KOPT-K1 (cell line): ENCODE data around the gene C3orf20.

Experiments
- H3K27ac ChIP-seq: fragments of 200-600 bp; sonication (generic); 2 replicates; pipeline ENCODE4 v1.5.1; 2016; ENCODE audit warnings: antibody characterized with exemption, mild to moderate bottlenecking, low read depth, low read length; ENCODE audit not compliant: poor library complexity, severe bottlenecking
- H3K36me3 ChIP-seq: fragments of 200-600 bp; sonication (generic); 2 replicates; pipeline ENCODE4 v1.5.1; 2017; ENCODE audit warnings: antibody characterized with exemption, mild to moderate bottlenecking, low read length, moderate library complexity; ENCODE audit not compliant: insufficient read depth
- H3K9me3 ChIP-seq: fragments of 200-600 bp; sonication (generic); 2 replicates; pipeline ENCODE4 v1.5.1; 2017; ENCODE audit warnings: antibody characterized with exemption, low read length, mild to moderate bottlenecking; ENCODE audit not compliant: insufficient read depth, poor library complexity, severe bottlenecking

Gene C3orf20

GRCh38 chr3:14676881-14677280 is 1.9 kb downstream of the C3orf20 start:
- H3K27ac ChIP-seq = no peak overlapping the region
- peaks cover 7% of the 10 kb centered on the region for H3K9me3 ChIP-seq

GRCh38 chr3:14678015-14678503 is 3.1 kb downstream of the C3orf20 start:
- Histone ChIP-seq H3K27ac (no peak overlapping the region), H3K36me3 (0 out of 2 replicates have a peak, but pooled peaks cover 4% of the 10 kb centered on the region), H3K9me3 (peaks cover 7% of the 10 kb centered on the region)

More at GRCh38 chr3:14676881-14677280, 1.9 kb downstream of the C3orf20 start:
- peaks cover 16% of the 10 kb centered on the region for H3K36me3 ChIP-seq

- H3K27ac ChIP-seq = no peak overlapping the region
- peaks cover 7% of the 10 kb centered on the region for H3K9me3 ChIP-seq
These were observed 5.2 kb downstream of the C3orf20 start for GRCh38 chr3:14680115-14680514.

GRCh38 chr3:14680716-14681115 is 5.8 kb downstream of the C3orf20 start:
- Histone ChIP-seq H3K27ac (no peak overlapping the region), H3K9me3 (peaks cover 7% of the 10 kb centered on the region), H3K36me3 (no peaks in the 10 kb centered on the region)

More at GRCh38 chr3:14680115-14680514, 5.2 kb downstream of the C3orf20 start:
- H3K36me3 ChIP-seq = no peaks in the 10 kb centered on the region

- Histone ChIP-seq H3K27ac (no peak overlapping the region), H3K9me3 (peaks cover 7% of the 10 kb centered on the region), H3K36me3 (no peaks in the 10 kb centered on the region)
These were observed 9.5 kb downstream of the C3orf20 start for GRCh38 chr3:14684447-14684846.

- Histone ChIP-seq H3K9me3 (peaks cover under 1% of the 10 kb centered on the region), H3K36me3 (no peaks in the 10 kb centered on the region), H3K27ac (no peak overlapping the region)
These were observed 10.2 kb downstream of the C3orf20 start for GRCh38 chr3:14685179-14685578.

GRCh38 chr3:14687360-14687759 is 12.4 kb downstream of the C3orf20 start:
- no peak overlapping the region for H3K27ac ChIP-seq
- no peaks in the 10 kb centered on the region for H3K36me3 ChIP-seq
- H3K9me3 ChIP-seq = no peaks in the 10 kb centered on the region

- H3K27ac ChIP-seq = no peak overlapping the region
- no peaks in the 10 kb centered on the region for H3K9me3 ChIP-seq
- no peaks in the 10 kb centered on the region for H3K36me3 ChIP-seq
These were observed 13.6 kb downstream of the C3orf20 start for GRCh38 chr3:14688525-14688924.

GRCh38 chr3:14689247-14689980 is 14.5 kb downstream of the C3orf20 start:
- H3K27ac ChIP-seq = no peak overlapping the region
- no peaks in the 10 kb centered on the region for H3K9me3 ChIP-seq

GRCh38 chr3:14691239-14691638 is 16.3 kb downstream of the C3orf20 start:
- no peaks in the 10 kb centered on the region for H3K9me3 ChIP-seq
- H3K27ac ChIP-seq = no peak overlapping the region
- no peaks in the 10 kb centered on the region for H3K36me3 ChIP-seq

More at GRCh38 chr3:14689247-14689980, 14.5 kb downstream of the C3orf20 start:
- no peaks in the 10 kb centered on the region for H3K36me3 ChIP-seq

GRCh38 chr3:14691719-14692118 is 16.8 kb downstream of the C3orf20 start:
- Histone ChIP-seq H3K27ac (no peak overlapping the region), H3K36me3 (no peaks in the 10 kb centered on the region), H3K9me3 (no peaks in the 10 kb centered on the region)

GRCh38 chr3:14698601-14699244 is 23.8 kb downstream of the C3orf20 start:
- Histone ChIP-seq H3K27ac (no peak overlapping the region), H3K9me3 (no peaks in the 10 kb centered on the region), H3K36me3 (no peaks in the 10 kb centered on the region)

- Histone ChIP-seq H3K27ac (no peak overlapping the region), H3K36me3 (no peaks in the 10 kb centered on the region), H3K9me3 (no peaks in the 10 kb centered on the region)
These were observed 24.7 kb downstream of the C3orf20 start for GRCh38 chr3:14699643-14700042.

- Histone ChIP-seq H3K9me3 (no peaks in the 10 kb centered on the region), H3K36me3 (no peaks in the 10 kb centered on the region), H3K27ac (no peak overlapping the region)
These were observed 25.9 kb downstream of the C3orf20 start for GRCh38 chr3:14700891-14701290.

GRCh38 chr3:14701676-14702075 is 26.7 kb downstream of the C3orf20 start:
- Histone ChIP-seq H3K36me3 (no peaks in the 10 kb centered on the region), H3K9me3 (no peaks in the 10 kb centered on the region), H3K27ac (no peak overlapping the region)
